Stromal cell of bone marrow (primary cell): ENCODE data around the gene PCDHGB4.
"Not testable (repeated sequence)": the region's sequence is repeated elsewhere in the genome, so short reads cannot be mapped to it uniquely, and the experiment has no call there.

ENCODE experiments used
- DNase-seq: peaks from one replicate; pipeline ENCODE4 v3.0.0-alpha.2; 2012; ENCODE audit warnings: low read depth

Gene PCDHGB4

GRCh38 chr5:141366016-141366896, 21.2 kb upstream of the PCDHGB4 start:
- DNase-seq, result no peak

DNA sequence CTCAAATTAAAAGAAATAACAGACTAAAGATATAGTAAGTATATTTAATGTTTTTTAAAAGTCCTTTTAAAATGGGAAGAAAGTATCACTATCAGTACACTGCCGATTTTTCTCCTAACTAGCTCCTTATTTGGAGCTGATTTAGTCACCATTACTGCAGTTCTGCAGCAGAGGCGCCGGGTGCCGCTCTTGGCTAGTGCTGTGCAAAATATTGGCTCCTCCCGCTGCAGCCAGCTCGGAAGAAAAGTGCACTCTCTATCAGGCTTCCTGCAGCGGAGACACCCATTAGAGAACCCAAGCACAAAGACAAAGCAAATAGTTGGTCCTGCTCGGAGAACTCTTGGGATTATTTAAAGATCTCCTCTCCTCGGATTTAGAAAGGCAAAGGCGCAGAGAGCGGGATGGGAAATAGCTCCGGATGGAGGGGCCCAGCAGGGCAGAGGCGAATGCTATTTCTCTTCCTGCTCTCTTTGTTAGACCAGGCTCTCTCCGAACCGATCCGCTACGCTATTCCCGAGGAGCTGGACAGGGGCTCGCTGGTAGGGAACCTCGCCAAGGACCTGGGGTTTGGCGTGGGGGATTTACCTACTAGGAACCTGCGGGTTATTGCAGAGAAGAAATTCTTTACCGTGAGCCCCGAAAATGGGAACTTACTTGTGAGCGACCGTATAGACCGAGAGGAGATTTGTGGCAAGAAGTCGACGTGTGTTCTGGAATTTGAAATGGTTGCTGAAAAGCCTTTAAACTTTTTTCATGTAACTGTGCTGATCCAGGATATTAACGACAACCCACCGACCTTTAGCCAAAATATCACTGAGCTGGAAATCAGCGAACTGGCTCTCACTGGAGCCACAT, 17.3 kb upstream of the PCDHGB4 start, which contains the start of gene PCDHGB3:
PCDHGB3 (plus strand) TSS at position 249 of the 855 bp plus-strand sequence; CDS start at position 402, 153 bp downstream.
- DNase-seq, result peak; percentile 47

GRCh38 chr5:141371572-141372475, 15.7 kb upstream of the PCDHGB4 start:
- DNase-seq, result no peak

- no peak for DNase-seq
Measured at GRCh38 chr5:141373673-141374317, 13.7 kb upstream of the PCDHGB4 start, which contains the start of gene PCDHGA6. PCDHGA6 (plus strand) TSS chr5:141373891; CDS start chr5:141374084, 193 bp downstream.

DNA sequence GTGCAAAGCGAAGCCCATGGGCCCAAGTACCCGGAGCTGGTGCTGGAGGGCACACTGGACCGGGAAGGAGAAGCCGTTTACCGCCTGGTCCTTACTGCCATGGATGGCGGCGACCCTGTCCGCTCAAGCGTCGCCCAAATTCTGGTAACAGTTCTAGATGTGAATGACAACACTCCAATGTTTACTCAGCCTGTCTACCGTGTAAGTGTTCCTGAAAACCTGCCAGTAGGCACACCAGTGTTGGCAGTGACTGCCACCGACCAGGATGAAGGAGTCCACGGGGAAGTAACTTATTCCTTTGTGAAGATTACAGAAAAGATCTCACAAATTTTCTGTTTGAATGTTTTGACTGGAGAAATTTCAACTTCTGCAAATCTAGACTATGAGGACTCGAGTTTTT, 12.9 kb upstream of the PCDHGB4 start:
- DNase-seq, result no peak

DNA sequence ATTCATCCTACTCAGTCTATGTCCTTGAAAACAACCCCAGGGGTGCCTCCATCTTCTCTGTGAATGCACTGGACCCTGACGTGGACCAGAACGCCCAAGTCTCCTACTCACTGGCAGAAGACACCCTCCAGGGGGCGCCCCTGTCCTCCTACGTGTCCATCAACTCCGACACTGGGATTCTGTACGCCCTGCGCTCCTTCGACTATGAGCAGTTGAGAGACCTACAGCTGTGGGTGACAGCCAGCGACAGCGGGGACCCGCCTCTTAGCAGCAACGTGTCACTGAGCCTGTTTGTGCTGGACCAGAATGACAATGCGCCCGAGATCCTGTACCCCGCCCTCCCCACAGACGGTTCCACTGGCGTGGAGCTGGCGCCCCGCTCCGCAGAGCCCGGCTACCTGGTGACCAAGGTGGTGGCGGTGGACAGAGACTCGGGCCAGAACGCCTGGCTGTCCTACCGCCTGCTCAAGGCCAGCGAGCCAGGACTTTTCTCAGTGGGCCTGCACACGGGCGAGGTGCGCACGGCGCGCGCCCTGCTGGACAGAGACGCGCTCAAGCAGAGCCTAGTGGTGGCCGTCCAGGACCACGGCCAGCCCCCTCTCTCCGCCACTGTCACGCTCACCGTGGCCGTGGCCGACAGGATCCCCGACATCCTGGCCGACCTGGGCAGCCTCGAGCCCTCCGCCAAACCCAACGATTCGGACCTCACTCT, 11.9 kb upstream of the PCDHGB4 start:
- DNase-seq, result not testable (repeated sequence)

- DNase-seq, result no peak
Measured at GRCh38 chr5:141382469-141383294, 4.8 kb upstream of the PCDHGB4 start, which contains the start of gene PCDHGA7. PCDHGA7 (plus strand) TSS chr5:141382742; CDS start chr5:141382900, 158 bp downstream.

DNA sequence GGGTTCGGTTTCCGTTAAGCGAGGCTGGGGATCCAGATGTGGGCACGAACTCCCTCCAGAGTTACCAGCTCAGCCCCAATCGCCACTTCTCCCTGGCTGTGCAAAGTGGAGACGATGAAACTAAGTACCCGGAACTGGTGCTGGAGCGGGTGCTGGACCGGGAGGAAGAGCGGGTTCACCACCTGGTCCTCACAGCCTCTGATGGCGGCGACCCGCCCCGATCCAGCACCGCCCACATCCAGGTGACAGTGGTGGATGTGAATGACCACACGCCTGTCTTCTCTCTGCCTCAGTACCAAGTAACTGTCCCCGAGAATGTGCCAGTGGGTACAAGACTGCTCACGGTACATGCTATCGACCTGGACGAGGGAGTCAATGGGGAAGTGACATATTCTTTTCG, 4.2 kb upstream of the PCDHGB4 start:
- no peak for DNase-seq

DNA sequence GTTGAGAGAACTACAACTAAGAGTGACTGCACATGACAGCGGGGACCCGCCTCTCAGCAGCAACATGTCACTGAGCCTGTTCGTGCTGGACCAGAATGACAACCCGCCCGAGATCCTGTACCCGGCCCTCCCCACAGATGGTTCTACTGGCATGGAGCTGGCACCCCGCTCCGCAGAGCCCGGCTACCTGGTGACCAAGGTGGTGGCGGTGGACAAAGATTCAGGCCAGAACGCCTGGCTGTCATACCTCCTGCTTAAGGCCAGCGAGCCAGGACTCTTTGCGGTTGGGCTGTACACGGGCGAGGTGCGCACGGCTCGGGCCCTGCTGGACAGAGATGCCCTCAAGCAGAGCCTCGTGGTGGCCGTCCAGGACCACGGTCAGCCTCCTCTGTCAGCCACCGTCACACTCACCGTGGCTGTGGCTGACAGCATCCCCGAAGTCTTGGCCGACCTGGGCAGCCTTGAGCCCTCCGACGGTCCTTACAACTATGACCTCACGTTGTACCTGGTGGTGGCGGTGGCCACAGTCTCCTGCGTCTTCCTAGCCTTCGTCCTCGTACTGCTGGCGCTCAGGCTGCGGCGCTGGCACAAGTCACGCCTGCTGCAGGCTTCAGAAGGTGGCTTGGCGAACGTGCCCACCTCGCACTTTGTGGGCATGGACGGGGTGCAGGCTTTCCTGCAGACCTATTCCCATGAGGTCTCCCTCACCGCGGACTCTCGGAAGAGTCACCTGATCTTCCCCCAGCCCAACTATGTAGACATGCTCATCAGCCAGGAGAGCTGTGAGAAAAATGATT, 2.8 kb upstream of the PCDHGB4 start:
- no peak for DNase-seq

GRCh38 chr5:141388661-141389060, 1.2 kb downstream of the PCDHGB4 start:
- no peak for DNase-seq

DNA sequence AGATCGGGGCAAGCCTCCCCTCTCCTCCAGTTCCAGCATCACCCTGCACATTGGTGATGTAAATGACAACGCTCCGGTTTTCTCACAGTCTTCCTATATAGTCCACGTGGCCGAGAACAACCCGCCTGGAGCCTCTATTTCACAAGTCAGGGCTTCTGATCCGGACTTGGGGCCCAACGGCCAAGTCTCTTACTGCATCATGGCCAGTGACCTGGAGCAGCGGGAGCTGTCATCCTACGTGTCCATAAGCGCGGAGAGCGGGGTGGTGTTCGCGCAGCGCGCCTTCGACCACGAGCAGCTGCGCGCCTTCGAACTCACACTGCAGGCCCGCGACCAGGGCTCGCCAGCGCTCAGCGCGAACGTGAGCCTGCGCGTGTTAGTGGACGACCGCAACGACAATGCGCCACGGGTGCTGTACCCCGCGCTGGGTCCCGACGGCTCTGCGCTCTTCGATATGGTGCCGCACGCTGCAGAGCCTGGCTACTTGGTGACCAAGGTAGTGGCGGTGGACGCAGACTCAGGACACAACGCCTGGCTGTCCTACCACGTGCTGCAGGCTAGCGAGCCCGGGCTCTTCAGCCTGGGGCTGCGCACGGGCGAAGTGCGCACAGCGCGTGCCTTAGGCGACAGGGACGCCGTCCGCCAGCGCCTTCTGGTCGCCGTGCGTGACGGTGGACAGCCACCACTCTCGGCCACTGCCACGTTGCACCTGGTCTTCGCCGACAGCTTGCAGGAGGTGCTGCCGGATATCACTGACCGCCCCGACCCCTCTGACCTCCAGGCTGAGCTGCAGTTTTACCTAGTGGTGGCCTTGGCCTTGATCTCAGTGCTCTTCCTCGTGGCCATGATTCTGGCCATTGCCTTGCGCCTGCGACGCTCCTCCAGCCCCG, 1.9 kb downstream of the PCDHGB4 start:
- no peak for DNase-seq

GRCh38 chr5:141392429-141393198, 5.1 kb downstream of the PCDHGB4 start, which contains the start of gene PCDHGA8:
PCDHGA8 (plus strand) TSS chr5:141392633; CDS start chr5:141392814, 181 bp downstream.
- DNase-seq, result no peak

DNA sequence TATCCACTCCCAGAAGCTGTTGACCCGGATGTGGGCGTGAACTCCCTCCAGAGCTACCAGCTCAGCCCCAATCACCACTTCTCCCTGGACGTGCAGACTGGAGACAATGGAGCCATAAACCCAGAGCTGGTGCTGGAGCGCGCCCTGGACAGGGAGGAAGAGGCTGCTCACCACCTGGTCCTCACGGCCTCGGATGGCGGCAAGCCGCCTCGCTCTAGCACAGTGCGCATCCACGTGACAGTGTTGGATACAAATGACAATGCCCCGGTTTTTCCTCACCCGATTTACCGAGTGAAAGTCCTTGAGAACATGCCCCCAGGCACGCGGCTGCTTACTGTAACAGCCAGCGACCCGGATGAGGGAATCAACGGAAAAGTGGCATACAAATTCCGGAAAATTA, 5.8 kb downstream of the PCDHGB4 start:
- DNase-seq, result no peak

- not testable (repeated sequence) for DNase-seq
Measured at GRCh38 chr5:141394401-141395187, 7.1 kb downstream of the PCDHGB4 start.

GRCh38 chr5:141397756-141398551, 10.5 kb downstream of the PCDHGB4 start, which contains the start of gene PCDHGB5:
PCDHGB5 (plus strand) TSS chr5:141397947; CDS start chr5:141398128, 181 bp downstream.
- not testable (repeated sequence) for DNase-seq
